ENCODE data around the gene FAM181A. TPM values are rescaled to one million over a fixed set of nuclear protein-coding genes. Genes with fewer than 3 reads are reported as not detected.

Gene FAM181A
- total and polyA plus RNA-seq, 10 of the 15 experiments (the other 5 are each of a cell fraction or from before 2014, with no cell fraction given), result not detected

DNA sequence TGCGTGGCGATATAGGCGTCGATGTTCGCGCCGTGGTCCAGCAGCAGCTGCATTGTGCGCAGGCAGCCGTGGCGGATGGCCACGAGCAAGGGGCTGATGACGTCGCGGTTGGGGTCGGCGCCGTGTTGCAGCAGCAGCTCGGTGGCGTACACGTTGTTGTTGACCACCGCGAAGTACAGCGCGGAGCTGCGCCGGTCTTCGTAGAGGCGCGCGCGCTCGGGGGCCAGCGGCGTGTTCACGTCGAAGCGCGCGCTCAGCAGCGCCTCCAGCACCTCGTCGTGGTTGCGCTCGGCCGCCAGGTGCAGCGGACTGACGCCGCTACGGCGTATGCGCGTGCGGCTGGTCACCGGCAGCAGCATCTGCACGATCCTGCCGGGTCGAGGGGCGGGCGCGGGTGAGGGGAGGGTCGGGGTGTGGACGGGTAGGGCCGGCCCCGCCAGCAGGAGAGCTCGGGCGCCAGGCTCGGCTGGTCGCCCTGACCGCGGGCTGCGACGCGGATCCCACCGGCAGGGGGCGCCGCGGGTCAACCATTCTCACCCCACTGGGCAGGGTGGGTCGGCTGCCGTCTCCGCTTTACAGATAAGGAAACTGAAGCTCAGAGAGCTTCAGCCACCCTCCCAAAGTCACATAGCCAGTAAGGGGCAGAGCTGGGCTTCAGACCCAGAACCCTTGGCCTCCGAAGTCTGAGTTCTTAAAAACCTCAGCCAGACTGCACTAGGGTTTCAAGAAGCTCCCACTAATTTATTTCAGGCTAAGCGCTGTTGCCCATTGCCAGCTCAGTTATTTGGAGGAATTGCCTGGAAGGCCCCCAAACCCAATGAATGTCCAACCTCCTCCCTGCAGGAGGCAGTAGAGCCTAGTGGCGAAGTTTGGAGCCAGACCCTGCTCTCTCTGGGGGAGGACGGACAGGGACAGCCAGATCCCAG, 12.4 kb downstream of the FAM181A start (continued):
- no peak for TF ChIP-seq KAT2A (conservative IDR thresholded peaks at IDR 0.05; ENCODE audit: control insufficient read depth, low read depth, low read length)
- TF ChIP-seq NBN (IDR thresholded peaks at IDR 0.05), result no peak
- no peak for TF ChIP-seq FOXK2 (IDR thresholded peaks at IDR 0.05)
- TF ChIP-seq MXI1 (IDR thresholded peaks at IDR 0.05; ENCODE audit: low read depth, low read length), result no peak
- no peak for TF ChIP-seq NR2C2 (IDR thresholded peaks at IDR 0.05; ENCODE audit: borderline replicate concordance, control insufficient read depth, insufficient read length, low read depth)
- TF ChIP-seq NFIC (IDR thresholded peaks at IDR 0.05; ENCODE audit: low read depth, low read length), result no peak
- TF ChIP-seq, protein P1, sequence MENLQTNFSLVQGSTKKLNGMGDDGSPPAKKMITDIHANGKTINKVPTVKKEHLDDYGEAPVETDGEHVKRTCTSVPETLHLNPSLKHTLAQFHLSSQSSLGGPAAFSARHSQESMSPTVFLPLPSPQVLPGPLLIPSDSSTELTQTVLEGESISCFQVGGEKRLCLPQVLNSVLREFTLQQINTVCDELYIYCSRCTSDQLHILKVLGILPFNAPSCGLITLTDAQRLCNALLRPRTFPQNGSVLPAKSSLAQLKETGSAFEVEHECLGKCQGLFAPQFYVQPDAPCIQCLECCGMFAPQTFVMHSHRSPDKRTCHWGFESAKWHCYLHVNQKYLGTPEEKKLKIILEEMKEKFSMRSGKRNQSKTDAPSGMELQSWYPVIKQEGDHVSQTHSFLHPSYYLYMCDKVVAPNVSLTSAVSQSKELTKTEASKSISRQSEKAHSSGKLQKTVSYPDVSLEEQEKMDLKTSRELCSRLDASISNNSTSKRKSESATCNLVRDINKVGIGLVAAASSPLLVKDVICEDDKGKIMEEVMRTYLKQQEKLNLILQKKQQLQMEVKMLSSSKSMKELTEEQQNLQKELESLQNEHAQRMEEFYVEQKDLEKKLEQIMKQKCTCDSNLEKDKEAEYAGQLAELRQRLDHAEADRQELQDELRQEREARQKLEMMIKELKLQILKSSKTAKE (IDR thresholded peaks at IDR 0.05; ENCODE audit: low read depth, poor library complexity, severe bottlenecking), result no peak
- TF ChIP-seq EED (IDR thresholded peaks at IDR 0.05; ENCODE audit: low read depth), result peak; percentile 13; the same call in 1 of the 2 replicates
- TF ChIP-seq ZNF24 (IDR thresholded peaks at IDR 0.05), result 0 out of 2 replicates have a peak, but pooled peaks have one; percentile 73
- TF ChIP-seq, protein P2, sequence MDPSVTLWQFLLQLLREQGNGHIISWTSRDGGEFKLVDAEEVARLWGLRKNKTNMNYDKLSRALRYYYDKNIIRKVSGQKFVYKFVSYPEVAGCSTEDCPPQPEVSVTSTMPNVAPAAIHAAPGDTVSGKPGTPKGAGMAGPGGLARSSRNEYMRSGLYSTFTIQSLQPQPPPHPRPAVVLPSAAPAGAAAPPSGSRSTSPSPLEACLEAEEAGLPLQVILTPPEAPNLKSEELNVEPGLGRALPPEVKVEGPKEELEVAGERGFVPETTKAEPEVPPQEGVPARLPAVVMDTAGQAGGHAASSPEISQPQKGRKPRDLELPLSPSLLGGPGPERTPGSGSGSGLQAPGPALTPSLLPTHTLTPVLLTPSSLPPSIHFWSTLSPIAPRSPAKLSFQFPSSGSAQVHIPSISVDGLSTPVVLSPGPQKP (IDR thresholded peaks at IDR 0.05; ENCODE audit: low read depth, low read length), result no peak
- TF ChIP-seq HDGF (IDR thresholded peaks at IDR 0.05), result no peak; the same call in 1 of the 2 replicates
- TF ChIP-seq TCF12 (IDR thresholded peaks at IDR 0.05; ENCODE audit: low read depth, low read length), result 0 out of 2 replicates have a peak, but pooled peaks have one; percentile 19
- peak; percentile 60 for TF ChIP-seq RUNX3 (IDR thresholded peaks at IDR 0.05; ENCODE audit: low read length)
